D721Med (cell line): ENCODE results near the gene SH3RF3.

ENCODE experiments used
- DNase-seq: peaks from one replicate; pipeline ENCODE4 v3.0.0; 2011; ENCODE audit warnings: low spot score; ENCODE audit not compliant: insufficient read length
- FAIRE-seq: peaks from 2 replicates; lab custom pipeline; 2011; peaks lifted over from hg19 to GRCh38; lab: Jason Lieb, UNC
- TF ChIP-seq, protein P1 (sequence below): IDR thresholded peaks from 2 replicates; pipeline ENCODE4 v1.5.1; 2012; ENCODE audit warnings: mild to moderate bottlenecking, control low read depth; ENCODE audit not compliant: insufficient read depth; ENCODE audit errors: missing control alignments

SH3RF3 gene

DNA sequence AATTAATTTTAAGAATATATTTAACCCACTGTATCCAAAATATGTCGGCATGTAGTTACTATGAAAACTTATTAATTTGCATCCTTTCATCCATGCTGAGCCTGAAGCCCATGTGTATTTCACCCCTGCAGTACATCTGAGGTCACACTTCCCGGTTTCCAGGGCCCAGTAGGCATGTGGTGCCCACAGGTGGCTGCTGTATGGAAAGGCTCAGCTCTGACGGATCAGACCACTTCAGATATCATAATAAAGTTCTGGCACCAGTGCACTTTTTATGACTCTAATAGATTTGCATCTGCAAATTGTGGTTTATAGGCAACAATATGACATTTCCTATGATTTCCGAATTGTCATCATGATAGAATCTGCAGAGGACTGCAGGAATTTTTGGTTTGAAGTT is 22.5 kb downstream of the SH3RF3 start:
- TF ChIP-seq, protein P1, sequence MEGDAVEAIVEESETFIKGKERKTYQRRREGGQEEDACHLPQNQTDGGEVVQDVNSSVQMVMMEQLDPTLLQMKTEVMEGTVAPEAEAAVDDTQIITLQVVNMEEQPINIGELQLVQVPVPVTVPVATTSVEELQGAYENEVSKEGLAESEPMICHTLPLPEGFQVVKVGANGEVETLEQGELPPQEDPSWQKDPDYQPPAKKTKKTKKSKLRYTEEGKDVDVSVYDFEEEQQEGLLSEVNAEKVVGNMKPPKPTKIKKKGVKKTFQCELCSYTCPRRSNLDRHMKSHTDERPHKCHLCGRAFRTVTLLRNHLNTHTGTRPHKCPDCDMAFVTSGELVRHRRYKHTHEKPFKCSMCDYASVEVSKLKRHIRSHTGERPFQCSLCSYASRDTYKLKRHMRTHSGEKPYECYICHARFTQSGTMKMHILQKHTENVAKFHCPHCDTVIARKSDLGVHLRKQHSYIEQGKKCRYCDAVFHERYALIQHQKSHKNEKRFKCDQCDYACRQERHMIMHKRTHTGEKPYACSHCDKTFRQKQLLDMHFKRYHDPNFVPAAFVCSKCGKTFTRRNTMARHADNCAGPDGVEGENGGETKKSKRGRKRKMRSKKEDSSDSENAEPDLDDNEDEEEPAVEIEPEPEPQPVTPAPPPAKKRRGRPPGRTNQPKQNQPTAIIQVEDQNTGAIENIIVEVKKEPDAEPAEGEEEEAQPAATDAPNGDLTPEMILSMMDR: no peak
- no peak for DNase-seq
- FAIRE-seq: no peak

DNA sequence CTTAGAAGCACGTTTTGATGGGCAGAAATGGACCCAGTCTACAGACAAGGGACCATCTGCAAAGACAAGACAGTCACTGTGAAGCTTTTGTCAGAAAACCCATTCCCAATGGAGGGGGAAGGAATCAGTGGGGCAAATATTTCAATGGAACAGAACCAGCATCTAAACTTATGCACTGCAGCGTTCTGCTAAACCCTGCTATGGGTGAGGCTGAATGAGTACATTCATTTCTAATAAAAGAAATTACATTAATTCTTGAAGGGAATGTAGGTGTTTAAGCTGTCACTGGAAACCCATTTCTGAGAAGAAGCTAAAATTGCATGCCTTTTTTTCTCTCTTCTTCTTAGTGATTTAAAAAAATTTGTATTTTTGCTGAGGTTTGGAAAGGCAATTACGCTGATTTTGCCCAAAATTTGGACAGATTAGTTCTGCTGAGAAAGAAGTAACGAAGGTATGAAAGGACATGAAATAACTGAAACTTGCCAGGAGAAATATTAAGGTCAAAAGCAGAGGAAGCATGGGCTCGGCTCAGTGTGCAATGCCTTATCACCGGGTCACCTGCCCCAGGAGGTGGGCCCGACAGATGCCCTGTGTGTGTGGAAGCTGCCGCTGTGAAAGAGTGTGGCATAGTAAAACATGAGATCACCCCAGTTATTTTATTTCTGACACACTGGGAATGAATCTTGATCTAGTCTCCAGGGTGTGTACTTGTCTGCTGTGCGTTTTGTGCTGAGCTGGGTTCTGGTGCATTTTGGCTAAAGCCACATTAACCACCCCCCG is 24.2 kb downstream of the SH3RF3 start:
- FAIRE-seq: no peak
- TF ChIP-seq, protein P1: no peak
- no peak for DNase-seq

DNA sequence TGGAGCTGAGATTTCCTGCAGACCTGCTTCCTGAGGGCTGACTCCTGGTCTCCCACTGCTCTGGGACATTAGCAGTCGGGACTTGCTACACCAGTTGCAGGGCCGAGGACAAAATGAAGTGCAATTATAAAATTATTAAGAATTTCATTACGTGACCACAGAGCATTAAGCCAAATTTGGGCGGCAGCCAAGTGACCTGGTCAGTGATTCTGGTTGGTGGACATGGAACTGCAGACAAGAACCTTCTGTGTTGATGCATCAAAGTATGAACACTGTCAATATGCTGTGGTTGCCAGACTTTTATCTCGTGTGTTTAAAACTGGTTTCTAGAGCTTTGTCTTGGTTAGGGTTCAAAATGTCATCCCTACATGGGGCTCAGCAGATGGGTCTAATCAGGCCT is 24.8 kb downstream of the SH3RF3 start:
- TF ChIP-seq, protein P1: no peak
- FAIRE-seq (no peak), DNase-seq (no peak)

DNA sequence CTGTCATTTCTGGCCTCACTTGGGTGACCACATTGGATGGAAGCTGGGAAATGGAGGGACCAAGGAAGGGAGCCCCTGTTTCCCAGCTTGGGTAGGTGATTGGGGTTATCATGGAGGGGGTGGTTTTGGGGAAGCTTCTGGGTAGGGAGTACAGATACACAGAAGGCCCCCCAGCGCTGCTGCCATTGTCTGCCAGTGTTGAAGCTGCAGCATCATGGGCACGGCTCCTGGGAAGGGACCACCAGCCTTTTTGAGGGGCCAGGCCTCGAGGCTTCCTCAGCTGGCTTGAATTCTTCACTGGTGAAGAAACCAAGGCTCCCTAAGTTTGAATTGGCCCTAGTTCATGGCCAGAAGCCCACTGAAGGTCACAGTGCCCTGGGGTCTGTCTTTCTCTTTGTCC is 25.2 kb downstream of the SH3RF3 start:
- TF ChIP-seq, protein P1: no peak
- FAIRE-seq: no peak
- no peak for DNase-seq

DNA sequence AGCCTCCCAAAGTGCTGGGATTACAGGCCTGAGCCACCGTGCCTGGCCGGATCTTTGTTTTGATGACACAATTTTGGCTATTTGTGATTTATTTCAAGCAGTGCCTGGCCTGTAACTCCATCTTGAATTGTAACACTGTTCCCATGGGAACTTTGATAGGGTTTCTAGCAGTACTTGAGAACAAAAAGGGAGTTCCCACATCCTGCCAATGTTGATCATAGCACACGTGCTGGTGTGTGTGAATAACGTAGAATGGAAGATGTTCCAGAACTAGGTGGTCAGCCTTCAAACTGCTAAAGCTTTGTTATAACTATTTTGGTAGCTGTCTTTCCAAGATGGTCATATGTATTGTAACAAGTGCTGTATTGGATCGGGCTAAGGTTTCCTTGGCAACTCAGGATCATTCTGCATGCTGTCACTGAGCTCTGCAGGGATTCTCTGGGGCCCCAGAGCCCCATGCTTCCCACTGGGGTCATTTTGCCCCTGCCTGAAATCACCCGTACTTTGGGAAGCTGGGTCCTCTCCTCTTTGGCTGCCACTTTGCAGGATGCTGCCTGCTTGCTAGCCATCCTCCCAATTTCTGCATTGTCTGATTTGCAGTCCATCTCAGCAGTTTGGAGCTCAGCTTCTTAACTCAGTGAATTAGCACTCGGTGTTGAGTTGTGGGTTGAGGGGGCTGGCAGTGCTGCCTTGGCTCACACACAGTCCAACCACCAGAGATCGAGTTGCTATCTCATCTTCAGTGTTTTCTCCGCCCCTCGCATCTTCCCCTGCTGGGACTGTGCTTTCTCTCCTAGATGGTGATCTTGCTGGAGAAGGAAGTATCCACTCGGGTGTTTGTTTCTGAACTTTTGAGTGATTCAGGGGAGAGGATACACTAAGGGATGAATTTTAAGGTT is 26.8 kb downstream of the SH3RF3 start:
- DNase-seq: no peak
- no peak for FAIRE-seq
- TF ChIP-seq, protein P1: no peak

DNA sequence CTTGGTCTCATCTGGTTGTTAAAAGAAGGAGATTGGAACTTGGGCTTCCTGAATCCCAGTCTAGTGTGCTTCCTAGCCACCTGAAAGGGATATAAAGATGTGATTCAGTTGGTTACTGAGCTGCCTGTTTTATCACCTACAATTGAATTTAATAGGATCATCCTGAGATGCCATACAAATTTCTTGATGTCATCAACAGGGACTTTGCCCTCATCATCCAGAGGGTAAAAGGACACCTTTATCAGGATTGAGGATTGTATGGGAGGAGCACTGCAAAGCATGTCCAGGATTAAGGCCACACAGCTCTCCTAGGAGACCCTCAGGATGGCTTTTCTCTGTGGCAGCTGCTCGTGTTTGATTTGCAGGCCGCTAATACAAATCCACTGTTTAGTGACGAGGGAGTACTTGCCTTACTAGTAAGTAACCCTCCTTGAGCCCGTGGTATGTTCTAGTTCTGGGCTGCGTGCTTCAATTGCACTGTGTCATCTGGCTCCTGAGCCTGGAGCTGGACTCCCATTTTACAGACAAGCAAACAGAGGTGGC is 28.6 kb downstream of the SH3RF3 start:
- DNase-seq: peak; percentile 76
- FAIRE-seq: peak; percentile 68

More for the DNA sequence above, 28.6 kb downstream of the SH3RF3 start:
- TF ChIP-seq, protein P1: no peak
